ENCODE measurements around the gene VASN.

Gene VASN

DNA sequence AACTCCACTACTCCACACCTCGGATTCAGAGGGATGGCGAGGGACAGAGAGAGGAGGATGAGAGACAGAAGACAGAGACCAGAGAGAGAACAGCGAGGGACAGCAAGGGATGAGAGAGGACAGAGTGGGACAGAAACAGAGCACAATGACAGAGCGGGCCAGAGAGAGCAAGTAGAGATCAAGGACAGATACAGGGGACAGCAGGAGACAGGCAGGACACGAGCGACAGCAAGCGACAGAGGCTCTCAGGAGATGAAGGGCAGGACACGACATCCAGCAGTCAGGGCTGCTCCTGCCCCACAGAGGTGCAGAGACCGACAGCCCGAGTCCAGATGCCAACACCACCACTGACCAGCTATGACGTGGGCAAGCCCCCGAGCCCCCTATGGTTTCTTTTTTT lies 29.9 kb downstream of the VASN start:
- peak overlapping the region in 4 of 11 experiments; percentile 18 to 44 (median 27); a peak in 6 of 22 replicates for H3K9ac ChIP-seq
- H3K27me3 ChIP-seq: no peaks in the 10 kb centered on the region
- no peak overlapping the region for H3K4me3 ChIP-seq
- no peak for TF ChIP-seq Cebpa-rat (IDR thresholded peaks at IDR 0.05)
- H3K4me1 ChIP-seq: peaks cover 0 to 42% (median 12%) of the 10 kb centered on the region in 10 experiments; a peak in 12 of 20 replicates
- no peak overlapping the region for H3K27ac ChIP-seq
- peaks cover 45 to 100% (median 76%) of the 10 kb centered on the region in 11 experiments for H4K20me1 ChIP-seq
- peaks cover 89 to 100% (median 97%) of the 10 kb centered on the region in 11 experiments for H3K36me3 ChIP-seq
- H3K4me2 ChIP-seq: no peak overlapping the region
- no peaks in the 10 kb centered on the region for H3K9me3 ChIP-seq (replicated peaks in 1 of 11)

DNA sequence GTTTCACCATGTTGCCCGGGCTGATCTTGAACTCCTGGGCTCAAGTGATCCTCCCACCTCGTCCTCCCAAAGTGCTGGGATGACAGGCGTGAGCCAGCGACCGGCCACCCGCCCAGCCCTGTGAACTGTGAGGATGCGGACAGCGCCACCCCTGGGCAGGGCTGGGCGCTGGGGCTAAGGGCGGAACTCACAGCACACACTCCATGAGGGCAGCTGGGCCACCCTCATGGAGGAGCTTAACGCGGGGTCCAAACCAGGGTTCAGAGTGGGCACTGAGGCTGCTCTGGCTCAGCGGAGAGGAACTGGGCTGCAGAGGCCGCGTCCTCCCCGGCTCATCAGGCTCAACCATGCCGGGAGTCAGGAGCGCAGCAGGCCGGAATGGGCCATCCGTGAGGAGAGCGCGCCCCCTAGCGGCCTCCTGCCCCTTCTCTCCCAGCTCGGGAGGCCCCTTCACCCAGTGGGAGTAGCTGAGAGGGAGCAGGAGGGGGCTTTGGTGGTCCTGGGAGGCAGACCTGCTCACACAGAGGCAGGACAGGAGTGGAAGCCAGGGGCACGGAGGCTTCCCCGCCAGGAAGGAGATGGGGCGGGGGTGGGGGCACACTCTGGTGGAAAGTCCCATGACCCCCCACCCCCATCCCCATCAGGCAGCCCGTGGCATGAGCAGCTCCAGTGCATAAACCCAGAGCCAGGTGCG lies 30.9 kb downstream of the VASN start:
- Histone ChIP-seq H3K27ac (no peak overlapping the region), H3K36me3 (peaks cover 91 to 100% (median 98%) of the 10 kb centered on the region in 11 experiments), H3K4me1 (peaks cover 0 to 37% (median 11%) of the 10 kb centered on the region in 10 experiments; a peak in 12 of 20 replicates), H3K4me2 (no peak overlapping the region), H4K20me1 (peaks cover 49 to 100% (median 76%) of the 10 kb centered on the region in 11 experiments), H3K9ac (0 out of 22 replicates have a peak overlapping the region, but pooled peaks of 1 of the 11 experiments have one; percentile 15), H3K27me3 (no peaks in the 10 kb centered on the region), H3K4me3 (no peak overlapping the region), H3K9me3 (replicated peaks in 1 of 11) (no peaks in the 10 kb centered on the region)
- no peak for TF ChIP-seq Cebpa-rat (IDR thresholded peaks at IDR 0.05)

DNA sequence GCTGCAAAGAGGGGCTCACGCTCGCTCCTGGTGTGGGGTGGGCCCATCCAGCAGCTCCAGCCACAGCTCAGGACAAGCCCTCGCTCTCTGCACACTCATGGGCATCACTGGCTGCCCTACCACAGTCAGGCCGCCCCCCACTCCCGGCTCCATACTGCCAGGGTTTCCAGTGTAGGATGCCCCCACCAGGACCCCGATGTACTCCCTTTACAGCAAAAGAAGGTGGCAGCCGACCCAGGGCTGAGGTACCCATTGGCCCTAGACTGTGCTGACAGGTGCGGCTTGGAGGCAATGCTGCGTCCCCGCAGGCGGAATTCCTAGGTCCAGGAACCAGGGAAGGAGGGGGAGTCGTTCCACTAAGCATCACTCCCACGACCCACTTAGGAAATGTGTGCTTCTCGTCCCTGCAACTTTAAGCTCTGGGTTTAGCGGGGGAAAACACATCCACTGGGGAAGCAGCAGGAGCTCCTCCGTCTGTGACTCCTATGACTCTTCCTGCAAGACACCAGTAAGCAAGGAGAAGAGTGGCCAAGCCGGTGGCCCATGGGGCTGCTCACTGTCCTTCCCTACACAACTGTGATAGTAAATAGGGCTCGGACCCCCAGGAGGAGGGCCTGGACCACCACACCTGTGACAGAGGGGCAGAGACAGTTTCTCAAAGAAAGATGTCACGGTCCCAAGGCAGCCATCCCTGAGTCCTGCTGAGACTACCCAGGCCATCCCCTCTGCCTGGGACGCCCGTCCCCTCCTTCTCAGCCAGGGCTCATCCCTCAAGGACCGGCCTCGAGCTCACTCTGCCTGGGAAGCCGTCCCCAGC lies 31.7 kb downstream of the VASN start:
- Histone ChIP-seq H3K9ac (no peak overlapping the region), H3K4me2 (no peak overlapping the region), H3K4me1 (peaks cover 0 to 37% (median 14%) of the 10 kb centered on the region in 10 experiments; a peak in 14 of 20 replicates), H4K20me1 (peaks cover 56 to 100% (median 83%) of the 10 kb centered on the region in 11 experiments), H3K27me3 (no peaks in the 10 kb centered on the region), H3K4me3 (no peak overlapping the region), H3K36me3 (peaks cover 91 to 100% (median 98%) of the 10 kb centered on the region in 11 experiments), H3K9me3 (replicated peaks in 1 of 11) (no peaks in the 10 kb centered on the region), H3K27ac (no peak overlapping the region)
- no peak for TF ChIP-seq Cebpa-rat (IDR thresholded peaks at IDR 0.05)

DNA sequence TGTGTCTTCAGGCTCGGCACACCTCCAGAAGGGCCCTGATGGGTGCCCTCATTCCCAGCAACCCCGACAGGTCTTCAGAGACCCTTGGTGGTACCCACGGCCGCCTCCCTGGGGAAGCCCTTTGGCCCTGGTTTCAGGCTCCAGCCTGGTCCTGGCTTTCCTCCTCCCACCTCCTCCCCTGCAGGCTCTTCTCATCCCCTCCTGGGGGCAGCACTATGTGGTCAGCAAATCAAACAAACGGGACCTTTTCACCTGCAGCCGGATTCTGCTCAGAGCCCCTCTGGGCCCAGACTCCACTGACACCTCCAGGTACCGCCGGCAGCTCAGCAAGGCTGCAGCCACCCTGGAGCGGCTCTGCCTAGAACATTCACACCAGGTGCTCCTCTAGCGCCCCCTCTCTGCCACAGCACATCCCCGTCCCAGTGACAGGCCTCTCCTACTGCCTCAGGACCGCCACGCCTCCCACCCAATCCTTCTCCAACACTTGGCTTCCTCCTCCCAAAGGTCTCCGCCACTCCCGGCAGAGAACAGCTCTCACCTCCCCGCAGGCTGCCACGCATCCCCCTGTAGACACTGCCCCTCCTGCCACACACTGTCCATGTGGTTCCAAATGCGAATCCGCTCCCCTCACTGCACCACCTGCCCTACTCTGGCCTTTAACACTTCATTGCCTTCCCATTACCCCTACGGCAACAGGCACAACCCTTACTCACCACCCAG lies 32.8 kb downstream of the VASN start:
- Histone ChIP-seq H3K27me3 (no peaks in the 10 kb centered on the region), H3K27ac (no peak overlapping the region), H3K36me3 (peaks cover 94 to 100% (median 98%) of the 10 kb centered on the region in 11 experiments), H3K4me1 (peaks cover 0 to 28% (median 16%) of the 10 kb centered on the region in 10 experiments; a peak in 14 of 20 replicates), H4K20me1 (peaks cover 63 to 100% (median 87%) of the 10 kb centered on the region in 11 experiments), H3K9me3 (replicated peaks in 1 of 11) (no peaks in the 10 kb centered on the region), H3K4me3 (no peak overlapping the region), H3K4me2 (no peak overlapping the region), H3K9ac (no peak overlapping the region)
- no peak for TF ChIP-seq Cebpa-rat (IDR thresholded peaks at IDR 0.05)

DNA sequence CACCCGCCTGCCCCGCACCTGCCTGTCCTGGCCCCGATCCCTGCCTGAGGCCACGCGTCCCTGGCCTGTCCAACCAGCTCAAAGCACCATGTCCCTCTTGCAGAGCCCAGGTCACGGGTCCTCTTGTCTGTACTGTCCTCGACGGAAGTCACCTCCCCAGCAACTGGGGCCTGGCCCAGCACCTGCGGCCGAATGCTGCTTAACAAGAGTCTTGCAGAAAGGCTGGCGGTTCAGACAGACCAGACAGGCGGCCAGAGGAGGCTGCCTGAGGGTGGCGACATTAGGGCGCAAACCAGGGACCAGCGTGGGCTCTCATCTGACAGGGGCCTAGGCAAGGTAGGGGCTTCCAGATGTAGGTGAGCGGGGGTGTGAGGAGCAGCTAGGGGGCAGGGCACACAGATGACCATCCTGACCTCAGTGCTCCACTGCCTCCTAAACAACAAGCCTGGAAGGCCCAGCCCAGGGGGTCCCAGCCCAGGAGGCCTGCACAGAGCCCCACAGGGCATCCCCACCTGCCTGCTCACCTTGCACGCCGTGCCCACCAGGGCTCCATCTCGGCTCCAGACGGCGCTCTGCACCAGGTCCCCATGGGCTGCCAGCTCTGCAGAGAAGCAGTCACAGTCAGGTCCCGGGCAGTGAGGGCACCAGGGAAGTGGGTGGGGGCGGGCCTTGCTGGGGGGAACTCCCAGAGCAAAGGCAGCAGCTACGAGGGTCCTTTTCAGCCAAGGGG lies 33.5 kb downstream of the VASN start:
- Histone ChIP-seq H3K9ac (no peak overlapping the region), H3K9me3 (replicated peaks in 1 of 11) (no peaks in the 10 kb centered on the region), H4K20me1 (peaks cover 70 to 100% (median 87%) of the 10 kb centered on the region in 11 experiments), H3K27me3 (no peaks in the 10 kb centered on the region), H3K4me3 (no peak overlapping the region), H3K36me3 (peaks cover 94 to 100% (median 99%) of the 10 kb centered on the region in 11 experiments), H3K4me1 (peaks cover 0 to 21% (median 15%) of the 10 kb centered on the region in 10 experiments; a peak in 13 of 20 replicates), H3K4me2 (no peak overlapping the region), H3K27ac (no peak overlapping the region)
- TF ChIP-seq Cebpa-rat (IDR thresholded peaks at IDR 0.05): no peak

DNA sequence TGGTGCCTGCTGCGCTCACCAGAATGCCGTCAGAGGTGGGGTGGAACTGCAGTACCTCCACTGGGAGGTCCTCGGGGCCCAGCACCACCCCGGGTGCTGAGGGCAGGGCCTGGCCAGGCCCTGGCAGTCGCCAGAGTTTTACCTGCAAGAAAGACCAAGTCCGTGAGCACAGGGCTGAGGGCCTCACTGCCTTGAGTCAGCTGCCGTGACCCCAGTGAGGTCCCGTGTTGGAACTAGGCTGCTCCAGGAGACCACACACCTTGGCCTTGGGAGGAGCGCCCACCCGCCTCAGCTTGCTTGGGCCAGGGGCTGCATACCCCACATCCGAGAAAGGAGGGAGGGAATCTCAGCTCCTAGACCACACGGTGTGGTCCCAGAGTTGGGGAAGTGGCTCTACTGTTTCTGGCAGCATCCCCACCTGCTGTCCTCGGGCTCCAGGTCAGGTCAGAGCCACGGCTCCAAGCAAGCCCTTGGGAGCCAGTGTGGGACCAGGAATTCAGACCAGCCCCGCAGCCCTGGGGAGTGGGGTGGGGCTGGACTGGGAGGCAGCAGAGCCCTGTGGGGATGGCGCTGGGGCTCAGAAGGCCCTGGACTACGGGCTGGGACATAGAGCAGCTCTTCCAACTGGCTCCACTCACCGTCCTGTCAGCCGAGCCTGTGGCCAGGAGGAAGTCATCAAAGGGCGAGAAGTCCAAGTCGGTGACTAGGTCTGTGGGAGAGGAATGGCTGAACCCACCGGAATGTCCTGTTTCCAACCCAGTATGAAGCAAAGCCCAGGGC lies 36.1 kb downstream of the VASN start:
- Histone ChIP-seq H3K36me3 (peaks cover 96 to 100% (median 100%) of the 10 kb centered on the region in 11 experiments), H3K27ac (no peak overlapping the region), H4K20me1 (peaks cover 82 to 100% (median 94%) of the 10 kb centered on the region in 11 experiments), H3K4me1 (peaks cover 0 to 30% (median 12%) of the 10 kb centered on the region in 10 experiments; a peak in 9 of 20 replicates), H3K9me3 (replicated peaks in 1 of 11) (no peaks in the 10 kb centered on the region), H3K9ac (no peak overlapping the region; a peak in 1 of 22 replicates), H3K4me2 (no peak overlapping the region), H3K27me3 (no peaks in the 10 kb centered on the region), H3K4me3 (no peak overlapping the region)
- no peak for TF ChIP-seq Cebpa-rat (IDR thresholded peaks at IDR 0.05)

DNA sequence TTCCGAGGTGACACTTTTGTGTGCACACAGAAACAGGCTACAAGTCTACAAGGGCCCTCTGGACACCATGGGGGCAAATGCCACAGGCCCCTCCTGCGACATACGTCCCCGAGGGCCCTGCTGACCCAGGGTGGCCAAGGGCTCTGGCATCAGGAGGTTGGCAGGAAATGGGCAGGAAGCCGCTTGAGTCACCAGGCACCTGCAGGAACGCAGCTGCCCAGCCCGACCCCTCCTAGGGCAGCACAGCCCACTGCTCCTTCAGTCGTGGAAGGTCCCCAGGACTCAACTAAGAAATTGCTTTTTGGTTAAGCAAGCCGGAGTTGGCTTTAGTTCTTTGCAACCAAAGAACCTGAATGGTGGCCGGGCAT lies 36.7 kb downstream of the VASN start:
- Histone ChIP-seq H3K4me2 (no peak overlapping the region), H3K9ac (peak overlapping the region in 2 of 11 experiments; percentile 1 to 28; a peak in 1 of 22 replicates), H3K27me3 (no peaks in the 10 kb centered on the region), H3K4me1 (peaks cover 0 to 30% (median 11%) of the 10 kb centered on the region in 10 experiments; a peak in 11 of 20 replicates), H3K4me3 (no peak overlapping the region), H3K27ac (no peak overlapping the region), H3K9me3 (replicated peaks in 1 of 11) (no peaks in the 10 kb centered on the region), H3K36me3 (peaks cover 97 to 100% (median 100%) of the 10 kb centered on the region in 11 experiments), H4K20me1 (peaks cover 82 to 100% (median 94%) of the 10 kb centered on the region in 11 experiments)
- TF ChIP-seq Cebpa-rat (IDR thresholded peaks at IDR 0.05): no peak

Measured in BLaER1 treated with 17β-estradiol and CSF1 and Interleukin-3, amounts not matched to agents 10 nM and 100 nM (cell line).